HL-60 (cell line): ENCODE measurements around the gene C16orf86.

Source experiments
- GABPA ChIP-seq: IDR thresholded peaks from 2 replicates; pipeline ENCODE4 v1.6.1; 2012; ENCODE audit warnings: low read depth
- SPI1 ChIP-seq: IDR thresholded peaks from 2 replicates; pipeline ENCODE4 v1.6.1; 2012; ENCODE audit warnings: low read depth, mild to moderate bottlenecking, borderline replicate concordance
- TF ChIP-seq, protein P1 (sequence below): IDR thresholded peaks from one replicate; pipeline ENCODE4 v1.5.1; 2011; ENCODE audit warnings: low read length, control low read depth, inconsistent platforms; ENCODE audit not compliant: insufficient read depth
- TF ChIP-seq, protein P2 (sequence below): IDR thresholded peaks from 2 replicates; pipeline ENCODE4 v1.6.1; 2012; ENCODE audit warnings: low read depth; ENCODE audit not compliant: insufficient replicate concordance

DNA sequence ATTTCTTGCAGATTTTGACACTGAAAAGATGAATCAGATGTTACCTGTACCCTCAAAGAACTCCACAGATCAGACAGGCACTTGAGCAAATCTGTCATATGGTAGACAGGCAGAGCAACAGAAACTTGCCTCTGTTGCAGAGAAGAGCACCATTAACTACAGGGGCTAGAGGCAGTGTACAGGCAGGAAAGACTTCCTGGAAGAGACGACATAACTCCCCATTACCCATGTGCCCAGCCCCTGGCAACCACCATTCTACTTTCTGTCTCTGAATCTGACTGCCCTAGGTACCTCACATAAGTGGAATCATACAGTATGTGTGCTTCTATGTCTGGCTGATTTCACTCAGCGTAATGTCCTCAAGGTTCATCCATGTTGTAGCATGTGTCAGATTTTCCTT is 37.0 kb downstream of the C16orf86 start:
- TF ChIP-seq, protein P1, sequence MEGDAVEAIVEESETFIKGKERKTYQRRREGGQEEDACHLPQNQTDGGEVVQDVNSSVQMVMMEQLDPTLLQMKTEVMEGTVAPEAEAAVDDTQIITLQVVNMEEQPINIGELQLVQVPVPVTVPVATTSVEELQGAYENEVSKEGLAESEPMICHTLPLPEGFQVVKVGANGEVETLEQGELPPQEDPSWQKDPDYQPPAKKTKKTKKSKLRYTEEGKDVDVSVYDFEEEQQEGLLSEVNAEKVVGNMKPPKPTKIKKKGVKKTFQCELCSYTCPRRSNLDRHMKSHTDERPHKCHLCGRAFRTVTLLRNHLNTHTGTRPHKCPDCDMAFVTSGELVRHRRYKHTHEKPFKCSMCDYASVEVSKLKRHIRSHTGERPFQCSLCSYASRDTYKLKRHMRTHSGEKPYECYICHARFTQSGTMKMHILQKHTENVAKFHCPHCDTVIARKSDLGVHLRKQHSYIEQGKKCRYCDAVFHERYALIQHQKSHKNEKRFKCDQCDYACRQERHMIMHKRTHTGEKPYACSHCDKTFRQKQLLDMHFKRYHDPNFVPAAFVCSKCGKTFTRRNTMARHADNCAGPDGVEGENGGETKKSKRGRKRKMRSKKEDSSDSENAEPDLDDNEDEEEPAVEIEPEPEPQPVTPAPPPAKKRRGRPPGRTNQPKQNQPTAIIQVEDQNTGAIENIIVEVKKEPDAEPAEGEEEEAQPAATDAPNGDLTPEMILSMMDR, result no peak
- TF ChIP-seq, protein P2, sequence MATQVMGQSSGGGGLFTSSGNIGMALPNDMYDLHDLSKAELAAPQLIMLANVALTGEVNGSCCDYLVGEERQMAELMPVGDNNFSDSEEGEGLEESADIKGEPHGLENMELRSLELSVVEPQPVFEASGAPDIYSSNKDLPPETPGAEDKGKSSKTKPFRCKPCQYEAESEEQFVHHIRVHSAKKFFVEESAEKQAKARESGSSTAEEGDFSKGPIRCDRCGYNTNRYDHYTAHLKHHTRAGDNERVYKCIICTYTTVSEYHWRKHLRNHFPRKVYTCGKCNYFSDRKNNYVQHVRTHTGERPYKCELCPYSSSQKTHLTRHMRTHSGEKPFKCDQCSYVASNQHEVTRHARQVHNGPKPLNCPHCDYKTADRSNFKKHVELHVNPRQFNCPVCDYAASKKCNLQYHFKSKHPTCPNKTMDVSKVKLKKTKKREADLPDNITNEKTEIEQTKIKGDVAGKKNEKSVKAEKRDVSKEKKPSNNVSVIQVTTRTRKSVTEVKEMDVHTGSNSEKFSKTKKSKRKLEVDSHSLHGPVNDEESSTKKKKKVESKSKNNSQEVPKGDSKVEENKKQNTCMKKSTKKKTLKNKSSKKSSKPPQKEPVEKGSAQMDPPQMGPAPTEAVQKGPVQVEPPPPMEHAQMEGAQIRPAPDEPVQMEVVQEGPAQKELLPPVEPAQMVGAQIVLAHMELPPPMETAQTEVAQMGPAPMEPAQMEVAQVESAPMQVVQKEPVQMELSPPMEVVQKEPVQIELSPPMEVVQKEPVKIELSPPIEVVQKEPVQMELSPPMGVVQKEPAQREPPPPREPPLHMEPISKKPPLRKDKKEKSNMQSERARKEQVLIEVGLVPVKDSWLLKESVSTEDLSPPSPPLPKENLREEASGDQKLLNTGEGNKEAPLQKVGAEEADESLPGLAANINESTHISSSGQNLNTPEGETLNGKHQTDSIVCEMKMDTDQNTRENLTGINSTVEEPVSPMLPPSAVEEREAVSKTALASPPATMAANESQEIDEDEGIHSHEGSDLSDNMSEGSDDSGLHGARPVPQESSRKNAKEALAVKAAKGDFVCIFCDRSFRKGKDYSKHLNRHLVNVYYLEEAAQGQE, result no peak
- TF ChIP-seq GABPA, result no peak
- no peak for TF ChIP-seq SPI1
